PC-3 (cell line): Measurements from ENCODE around the gene AAMP. TPM values are rescaled to one million over a fixed set of nuclear protein-coding genes. Genes with fewer than 3 reads are reported as not detected.
A peak's percentile ranks its signal among the peaks of the same experiment; 100 is the strongest.

ENCODE experiments used
- ATAC-seq: fragments of 200-7000 bp; cut with Tn5 transposase; 2 replicates; pipeline ENCODE4 v1.9.1; 2020; ENCODE audit warnings: mild to moderate bottlenecking, moderate library complexity
- BruUV-seq: library from RNA; stranded (reverse); fragments of 400-500 nt; replicated peaks from 2 replicates; lab custom pipeline; 2021; lab: Mats Ljungman, UMichigan
- CTCF ChIA-PET: fragments of 300-600 bp; sonication (Branson Sonifier 250); formaldehyde crosslinking; loops from one replicate; lab custom pipeline; 2022; ENCODE audit warnings: antibody characterized with exemption; lab: Charles Lee
- POLR2A ChIA-PET: fragments of 300-600 bp; sonication (Branson Sonifier 250); formaldehyde crosslinking; loops from one replicate; lab custom pipeline; 2022; ENCODE audit warnings: antibody characterized with exemption; ENCODE audit not compliant: unreplicated experiment; lab: Charles Lee
- DNase-seq: peaks from one replicate; pipeline ENCODE4 v3.0.0-alpha.2; 2015
- H2AFZ ChIP-seq: fragments of 300-600 bp; sonication (generic); 2 replicates; pipeline ENCODE4 v1.6.0; 2016; ENCODE audit warnings: antibody characterized with exemption, low read length
- H3F3A ChIP-seq: fragments of 300-600 bp; sonication (generic); one replicate; pipeline ENCODE4 v1.6.0; 2017; ENCODE audit warnings: antibody characterized with exemption, low read length, control low read depth, mild to moderate bottlenecking; ENCODE audit not compliant: unreplicated experiment
- H3K27ac ChIP-seq: fragments of 300-600 bp; sonication (generic); 2 replicates; pipeline ENCODE4 v1.5.1; 2016; ENCODE audit warnings: mild to moderate bottlenecking, low read length
- H3K27me3 ChIP-seq: fragments of 300-600 bp; sonication (generic); 2 replicates; pipeline ENCODE4 v1.6.1; 2016; ENCODE audit warnings: low read length, mixed read lengths
- H3K36me3 ChIP-seq: fragments of 300-600 bp; sonication (generic); 2 replicates; pipeline ENCODE4 v1.6.1; 2016; ENCODE audit warnings: low read depth, mixed run types, low read length, mixed read lengths
- H3K4me1 ChIP-seq: fragments of 300-600 bp; sonication (generic); 2 replicates; pipeline ENCODE4 v1.5.1; 2016; ENCODE audit warnings: low read length; ENCODE audit not compliant: insufficient read depth
- H3K4me2 ChIP-seq: fragments of 300-600 bp; sonication (generic); 2 replicates; pipeline ENCODE4 v1.6.0; 2016; ENCODE audit warnings: low read length
- H3K4me3 ChIP-seq: fragments of 300-600 bp; sonication (generic); 2 replicates; pipeline ENCODE4 v1.5.1; 2016; ENCODE audit warnings: mild to moderate bottlenecking, low read length, mixed read lengths
- H3K79me2 ChIP-seq: fragments of 300-600 bp; sonication (generic); 2 replicates; pipeline ENCODE4 v1.6.1; 2017; ENCODE audit warnings: low read length, mixed read lengths
- H3K9ac ChIP-seq: fragments of 300-600 bp; sonication (generic); 2 replicates; pipeline ENCODE4 v1.6.0; 2016; ENCODE audit warnings: mild to moderate bottlenecking, low read length
- H3K9me2 ChIP-seq: fragments of 300-600 bp; sonication (generic); replicated peaks from 2 replicates; pipeline ENCODE4 v1.6.1; 2016; ENCODE audit warnings: mixed run types, low read length, mixed read lengths
- H3K9me3 ChIP-seq: fragments of 300-600 bp; sonication (generic); 2 replicates; pipeline ENCODE4 v1.6.1; 2016; ENCODE audit warnings: low read length, mixed read lengths
- H4K20me1 ChIP-seq: fragments of 300-600 bp; sonication (generic); 2 replicates; pipeline ENCODE4 v1.6.1; 2016; ENCODE audit warnings: low read length, mixed read lengths
- EZH2 ChIP-seq: fragments of 300-600 bp; sonication (generic); IDR thresholded peaks from one replicate; pipeline ENCODE4 v1.6.1; 2017; ENCODE audit warnings: antibody characterized with exemption, mild to moderate bottlenecking, low read length; ENCODE audit not compliant: unreplicated experiment
- EZH2phosphoT487 ChIP-seq: fragments of 300-600 bp; sonication (generic); IDR thresholded peaks from 2 replicates; pipeline ENCODE4 v1.6.1; 2018; ENCODE audit warnings: mild to moderate bottlenecking, antibody characterized with exemption, low read length, borderline replicate concordance
- intact Hi-C: fragments of 100-400 bp; cut with micrococcal nuclease; formaldehyde crosslinking; loops from 2 replicates; pipeline ENCODE4 v1.9.0; 2023
- total RNA-seq: library from RNA; depleted of rRNA; stranded (reverse); fragments of >200 nt; gene quantifications from 2 replicates; pipeline ENCODE4 v1.2.3, GENCODE V29; 2014
- TF ChIP-seq, protein P1 (sequence below): fragments of 300-600 bp; sonication (generic); conservative IDR thresholded peaks from 2 replicates; pipeline ENCODE4 v1.5.1; 2017; ENCODE audit warnings: antibody characterized with exemption, low read depth, mild to moderate bottlenecking, low read length

The AAMP gene
- total RNA-seq, 1 experiment from 2014 or later, result 272 TPM

GRCh38 chr2:218271487-218271797, 1.5 kb upstream of the AAMP start:
- Histone ChIP-seq H3K9me3 (no peaks in the 10 kb centered on the region), H3F3A (no peaks in the 10 kb centered on the region), H3K9me2 (no peaks in the 10 kb centered on the region), H3K27me3 (no peaks in the 10 kb centered on the region), H3K9ac (peak overlapping the region; percentile 79), H3K4me2 (peak overlapping the region; percentile 97), H3K79me2 (peaks cover 39% of the 10 kb centered on the region), H3K4me3 (peak overlapping the region; percentile 87), H3K27ac (0 out of 2 replicates have a peak overlapping the region, but pooled peaks have one; percentile 2), H2AFZ (peak overlapping the region; percentile 79; the same call in 1 of the 2 replicates), H4K20me1 (no peaks in the 10 kb centered on the region), H3K36me3 (peaks cover 29% of the 10 kb centered on the region; the same call in 1 of the 2 replicates), H3K4me1 (peaks cover 19% of the 10 kb centered on the region)
- no peak for ATAC-seq
- DNase-seq, result peak; percentile 30
- ChIA-PET POLR2A (no interaction called here), CTCF (no interaction called here)
- TF ChIP-seq EZH2phosphoT487 (no peak), EZH2 (no peak)
- TF ChIP-seq, protein P1, sequence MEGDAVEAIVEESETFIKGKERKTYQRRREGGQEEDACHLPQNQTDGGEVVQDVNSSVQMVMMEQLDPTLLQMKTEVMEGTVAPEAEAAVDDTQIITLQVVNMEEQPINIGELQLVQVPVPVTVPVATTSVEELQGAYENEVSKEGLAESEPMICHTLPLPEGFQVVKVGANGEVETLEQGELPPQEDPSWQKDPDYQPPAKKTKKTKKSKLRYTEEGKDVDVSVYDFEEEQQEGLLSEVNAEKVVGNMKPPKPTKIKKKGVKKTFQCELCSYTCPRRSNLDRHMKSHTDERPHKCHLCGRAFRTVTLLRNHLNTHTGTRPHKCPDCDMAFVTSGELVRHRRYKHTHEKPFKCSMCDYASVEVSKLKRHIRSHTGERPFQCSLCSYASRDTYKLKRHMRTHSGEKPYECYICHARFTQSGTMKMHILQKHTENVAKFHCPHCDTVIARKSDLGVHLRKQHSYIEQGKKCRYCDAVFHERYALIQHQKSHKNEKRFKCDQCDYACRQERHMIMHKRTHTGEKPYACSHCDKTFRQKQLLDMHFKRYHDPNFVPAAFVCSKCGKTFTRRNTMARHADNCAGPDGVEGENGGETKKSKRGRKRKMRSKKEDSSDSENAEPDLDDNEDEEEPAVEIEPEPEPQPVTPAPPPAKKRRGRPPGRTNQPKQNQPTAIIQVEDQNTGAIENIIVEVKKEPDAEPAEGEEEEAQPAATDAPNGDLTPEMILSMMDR, result no peak
- no TSS peak for BruUV-seq
- intact Hi-C loops, result loop anchor here (2.0 kb wide), 1 partner anchor 85 kb away; no protein-coding TSS in a partner anchor

- ATAC-seq, result peak; percentile 6
- Histone ChIP-seq H3K36me3 (peaks cover 30% of the 10 kb centered on the region), H2AFZ (peak overlapping the region; percentile 79), H3K9ac (peak overlapping the region; percentile 79), H3K27me3 (no peaks in the 10 kb centered on the region), H3K4me1 (peaks cover 19% of the 10 kb centered on the region), H3K9me2 (no peaks in the 10 kb centered on the region), H3F3A (no peaks in the 10 kb centered on the region), H3K27ac (0 out of 2 replicates have a peak overlapping the region, but pooled peaks have one; percentile 2), H4K20me1 (no peaks in the 10 kb centered on the region), H3K79me2 (peaks cover 39% of the 10 kb centered on the region), H3K9me3 (no peaks in the 10 kb centered on the region), H3K4me3 (peak overlapping the region; percentile 87), H3K4me2 (peak overlapping the region; percentile 97)
- ChIA-PET CTCF (interaction anchor here (0.6 to 1.4 kb wide), 3 partner anchors 16 to 126 kb away, joined by 3 to 8 read pairs (median 5); no protein-coding TSS in a partner anchor), POLR2A (interaction anchor here (0.9 to 1.3 kb wide), 3 partner anchors 16 to 219 kb away, joined by 3 to 8 read pairs (median 4); no protein-coding TSS in a partner anchor)
- intact Hi-C loops, result loop anchor here (2.0 kb wide), 1 partner anchor 84 kb away; no protein-coding TSS in a partner anchor
- no peak for TF ChIP-seq EZH2
- TF ChIP-seq, protein P1, result no peak
- TF ChIP-seq EZH2phosphoT487, result no peak
- peak; percentile 37 for DNase-seq
- TSS peak; percentile 26 for BruUV-seq
Measured at GRCh38 chr2:218270721-218271486, 967 bp upstream of the AAMP start.

GRCh38 chr2:218267259-218267658, 2.7 kb downstream of the AAMP start:
- H3K36me3 ChIP-seq, result peaks cover 10% of the 10 kb centered on the region
- no peak overlapping the region for H3K4me3 ChIP-seq
- ChIA-PET CTCF (no interaction called here), POLR2A (no interaction called here)
- no peak for TF ChIP-seq EZH2phosphoT487
- TF ChIP-seq, protein P1, result no peak
- TF ChIP-seq EZH2, result no peak
- BruUV-seq, result no TSS peak
- H3K27ac ChIP-seq, result no peak overlapping the region
- no peaks in the 10 kb centered on the region for H3K27me3 ChIP-seq
- no peak overlapping the region for H3K9ac ChIP-seq
- no peak for ATAC-seq
- peaks cover 34% of the 10 kb centered on the region for H3K79me2 ChIP-seq
- no peak overlapping the region for H2AFZ ChIP-seq
- peaks cover 11% of the 10 kb centered on the region for H3K4me1 ChIP-seq
- H3F3A ChIP-seq, result no peaks in the 10 kb centered on the region
- no peaks in the 10 kb centered on the region for H3K9me3 ChIP-seq
- H4K20me1 ChIP-seq, result no peaks in the 10 kb centered on the region
- intact Hi-C loops, result no loop called here
- H3K4me2 ChIP-seq, result no peak overlapping the region
- H3K9me2 ChIP-seq, result no peaks in the 10 kb centered on the region
- DNase-seq, result no peak
